A549 (cell line): ENCODE measurements around the gene OPRD1.

Source experiments
- BCL3 ChIP-seq: fragments of >200 bp; sonication (Bioruptor Twin); formaldehyde crosslinking; IDR thresholded peaks from 3 replicates; pipeline ENCODE4 v1.6.1; 2016
- BHLHE40 ChIP-seq: IDR thresholded peaks from 2 replicates; pipeline ENCODE4 v1.6.1; 2012; ENCODE audit warnings: low read depth, low read length, inconsistent platforms
- CEBPB ChIP-seq, 2 experiments: fragments of >200 bp in 1 of 2; sonication (Bioruptor Twin) in 1 of 2; formaldehyde crosslinking in 1 of 2; IDR thresholded peaks; 2 replicates each; pipeline ENCODE4 v1.6.1; 2012 to 2016
- CHD2 ChIP-seq: fragments of 150-350 bp; IDR thresholded peaks from 2 replicates; pipeline ENCODE4 v1.6.1; 2014; ENCODE audit warnings: low read length; ENCODE audit not compliant: partially characterized antibody
- CTCF ChIP-seq: fragments of >200 bp; sonication (Bioruptor Twin); formaldehyde crosslinking; IDR thresholded peaks from 3 replicates; pipeline ENCODE4 v1.5.1; 2016
- ELK1 ChIP-seq: fragments of 150-350 bp; IDR thresholded peaks from 2 replicates; pipeline ENCODE4 v1.6.1; 2014; ENCODE audit warnings: low read depth, mild to moderate bottlenecking, low read length
- HES2 ChIP-seq: fragments of >200 bp; sonication (Bioruptor Twin); formaldehyde crosslinking; IDR thresholded peaks from 2 replicates; pipeline ENCODE4 v1.6.1; 2016
- KDM1A ChIP-seq: fragments of 200-600 bp; sonication (generic); IDR thresholded peaks from 2 replicates; pipeline ENCODE4 v1.6.1; 2016; ENCODE audit warnings: low read depth, mild to moderate bottlenecking
- MAX ChIP-seq: IDR thresholded peaks from 2 replicates; pipeline ENCODE4 v1.6.1; 2012
- MAZ ChIP-seq: fragments of 150-350 bp; IDR thresholded peaks from 2 replicates; pipeline ENCODE4 v1.6.1; 2014; ENCODE audit warnings: antibody characterized with exemption, low read depth, low read length, borderline replicate concordance
- PBX3 ChIP-seq: IDR thresholded peaks from 2 replicates; pipeline ENCODE4 v1.6.1; 2012
- RAD21 ChIP-seq, 2 experiments: fragments of >200 bp in 1 of 2; sonication (Bioruptor Twin) in 1 of 2; formaldehyde crosslinking in 1 of 2; IDR thresholded peaks in 1 of 2; conservative IDR thresholded peaks in 1 of 2; 2 replicates in 1 of 2; 3 replicates in 1 of 2; pipeline ENCODE4 v1.6.1; 2012 to 2018; ENCODE audit warnings: inconsistent platforms in 1 of 2
- RFX5 ChIP-seq: fragments of 450-650 bp; IDR thresholded peaks from 2 replicates; pipeline ENCODE4 v1.7.1; 2014; ENCODE audit warnings: antibody characterized with exemption, mild to moderate bottlenecking, moderate library complexity
- USF2 ChIP-seq: fragments of 450-650 bp; IDR thresholded peaks from 2 replicates; pipeline ENCODE4 v1.6.1; 2014; ENCODE audit warnings: antibody characterized with exemption

GRCh38 chr1:28766532-28767183, 45.3 kb upstream of the OPRD1 start:
- no peak for TF ChIP-seq CHD2
- TF ChIP-seq ELK1 = no peak
- TF ChIP-seq RFX5 = no peak
- TF ChIP-seq CTCF = no peak
- TF ChIP-seq CEBPB (IDR thresholded peaks at IDR 0.05) = 0 out of 4 replicates have a peak, but pooled peaks of 1 of the 2 experiments have one; percentile 39
- no peak for TF ChIP-seq USF2
- TF ChIP-seq RAD21 (conservative IDR thresholded peaks at IDR 0.05 in 1 of 2, IDR thresholded peaks at IDR 0.05 in 1 of 2) = no peak
- no peak for TF ChIP-seq BHLHE40
- TF ChIP-seq KDM1A = no peak
- no peak for TF ChIP-seq MAX
- no peak for TF ChIP-seq HES2
- no peak for TF ChIP-seq BCL3
- TF ChIP-seq MAZ = no peak
- TF ChIP-seq PBX3 = no peak
